A204.1 (cell line): Measurements from ENCODE around the gene BAG1.

Experiments used
- FAIRE-seq: peaks from 2 replicates; lab custom pipeline; 2012; peaks lifted over from hg19 to GRCh38; lab: Jason Lieb, UNC

BAG1 gene

GRCh38 chr9:33273266-33273971, 8.9 kb upstream of the BAG1 start:
- FAIRE-seq = no peak

GRCh38 chr9:33272061-33272460, 7.6 kb upstream of the BAG1 start:
- FAIRE-seq = no peak

- no peak for FAIRE-seq
These were observed 5.6 kb upstream of the BAG1 start for GRCh38 chr9:33270146-33270545.

GRCh38 chr9:33267151-33267767, 2.8 kb upstream of the BAG1 start:
- FAIRE-seq = no peak

- FAIRE-seq = no peak
These were observed 830 bp upstream of the BAG1 start for GRCh38 chr9:33265211-33265865.

GRCh38 chr9:33264003-33264472, 470 bp downstream of the BAG1 start:
- FAIRE-seq = no peak

GRCh38 chr9:33263131-33264002, 1.1 kb downstream of the BAG1 start:
- FAIRE-seq = no peak

- no peak for FAIRE-seq
These were observed 4.1 kb downstream of the BAG1 start for GRCh38 chr9:33260372-33260771.

GRCh38 chr9:33257276-33257675, 7.2 kb downstream of the BAG1 start:
- FAIRE-seq = no peak

- no peak for FAIRE-seq
These were observed 8.3 kb downstream of the BAG1 start for GRCh38 chr9:33256236-33256635.

- no peak for FAIRE-seq
These were observed 9.0 kb downstream of the BAG1 start for GRCh38 chr9:33255471-33255870.

- FAIRE-seq = no peak
These were observed 9.5 kb downstream of the BAG1 start for GRCh38 chr9:33255014-33255413.

GRCh38 chr9:33254211-33254610, 10.3 kb downstream of the BAG1 start:
- no peak for FAIRE-seq

- FAIRE-seq = no peak
These were observed 14.0 kb downstream of the BAG1 start for GRCh38 chr9:33250458-33250995.

GRCh38 chr9:33249983-33250382, 14.5 kb downstream of the BAG1 start:
- FAIRE-seq = no peak

GRCh38 chr9:33249087-33249658, 15.3 kb downstream of the BAG1 start:
- no peak for FAIRE-seq

- FAIRE-seq = no peak
These were observed 15.9 kb downstream of the BAG1 start for GRCh38 chr9:33248606-33249005.

- no peak for FAIRE-seq
These were observed 18.1 kb downstream of the BAG1 start for GRCh38 chr9:33246269-33246860.

GRCh38 chr9:33245341-33245740, 19.2 kb downstream of the BAG1 start:
- FAIRE-seq = no peak

GRCh38 chr9:33244137-33244784, 20.2 kb downstream of the BAG1 start:
- FAIRE-seq = no peak

- no peak for FAIRE-seq
These were observed 21.8 kb downstream of the BAG1 start for GRCh38 chr9:33242609-33243134.
